ENCODE measurements around the gene PLPP1.

The PLPP1 gene

GRCh38 chr5:55450050-55450765 lies 84.6 kb downstream of the PLPP1 start:
- DNase-seq (ENCODE audit: extremely low read depth, low read depth) = no peak
- TF ChIP-seq CTCF (IDR thresholded peaks at IDR 0.05; ENCODE audit: low read depth, low read length) = no peak

- no peak for TF ChIP-seq CTCF (IDR thresholded peaks at IDR 0.05; ENCODE audit: low read depth, low read length)
Observed at GRCh38 chr5:55446640-55447351, 88.0 kb downstream of the PLPP1 start.

GRCh38 chr5:55445791-55446190 lies 89.0 kb downstream of the PLPP1 start:
- DNase-seq (ENCODE audit: extremely low read depth, low read depth) = no peak
- no peak for TF ChIP-seq CTCF (IDR thresholded peaks at IDR 0.05; ENCODE audit: low read depth, low read length)

More at GRCh38 chr5:55446640-55447351, 88.0 kb downstream of the PLPP1 start:
- DNase-seq (ENCODE audit: extremely low read depth, low read depth) = no peak

- DNase-seq (ENCODE audit: extremely low read depth, low read depth) = no peak
- TF ChIP-seq CTCF (IDR thresholded peaks at IDR 0.05; ENCODE audit: low read depth, low read length) = no peak
Observed at GRCh38 chr5:55441954-55442353, 92.8 kb downstream of the PLPP1 start.

- no peak for DNase-seq (ENCODE audit: extremely low read depth, low read depth)
- TF ChIP-seq CTCF (IDR thresholded peaks at IDR 0.05; ENCODE audit: low read depth, low read length) = no peak
Observed at GRCh38 chr5:55441107-55441771, 93.5 kb downstream of the PLPP1 start.

GRCh38 chr5:55440188-55440646 lies 94.5 kb downstream of the PLPP1 start:
- TF ChIP-seq CTCF (IDR thresholded peaks at IDR 0.05; ENCODE audit: low read depth, low read length) = no peak
- no peak for DNase-seq (ENCODE audit: extremely low read depth, low read depth)

- no peak for TF ChIP-seq CTCF (IDR thresholded peaks at IDR 0.05; ENCODE audit: low read depth, low read length)
- no peak for DNase-seq (ENCODE audit: extremely low read depth, low read depth)
Observed at GRCh38 chr5:55438998-55439397, 95.8 kb downstream of the PLPP1 start.

Measured in AG09319 (cell line).